Measurements from ENCODE around the gene SSBP2.

SSBP2 gene

DNA sequence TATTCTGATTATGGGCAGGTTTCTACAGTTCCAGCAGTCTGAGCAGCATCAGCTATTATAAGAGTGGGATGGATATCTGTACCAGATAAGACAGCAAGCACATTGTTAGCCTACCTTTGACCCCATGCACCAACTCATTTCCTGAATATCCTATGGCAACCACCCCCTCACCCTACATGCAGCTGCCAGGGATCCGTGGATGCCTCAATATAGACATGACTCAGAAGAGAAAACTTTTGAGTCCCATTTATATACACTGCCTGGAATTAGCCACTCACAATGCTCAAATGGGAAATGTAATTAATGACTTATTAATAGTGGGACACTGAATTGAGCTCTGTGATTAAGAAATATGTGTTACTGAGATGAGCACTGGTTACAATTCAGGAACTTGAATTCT, 124.4 kb downstream of the SSBP2 start:
- TF ChIP-seq CTCF (IDR thresholded peaks at IDR 0.05): no peak
- Histone ChIP-seq H3K4me3 (no peak overlapping the region), H3K27ac (no peak overlapping the region)
- no peak for DNase-seq (ENCODE audit: low spot score)

- no peak for DNase-seq (ENCODE audit: low spot score)
- no peak overlapping the region for H3K27ac ChIP-seq
- no peak overlapping the region for H3K4me3 ChIP-seq
- TF ChIP-seq CTCF (IDR thresholded peaks at IDR 0.05): no peak
Measured at GRCh38 chr5:81609810-81610375, 141.0 kb downstream of the SSBP2 start.

GRCh38 chr5:81608976-81609375, 141.9 kb downstream of the SSBP2 start:
- no peak for TF ChIP-seq CTCF (IDR thresholded peaks at IDR 0.05)
- H3K27ac ChIP-seq: no peak overlapping the region
- no peak overlapping the region for H3K4me3 ChIP-seq
- DNase-seq (ENCODE audit: low spot score): no peak

GRCh38 chr5:81607693-81608092, 143.2 kb downstream of the SSBP2 start:
- DNase-seq (ENCODE audit: low spot score): no peak
- Histone ChIP-seq H3K27ac (no peak overlapping the region), H3K4me3 (no peak overlapping the region)
- no peak for TF ChIP-seq CTCF (IDR thresholded peaks at IDR 0.05)

GRCh38 chr5:81606150-81606549, 144.7 kb downstream of the SSBP2 start:
- no peak for TF ChIP-seq CTCF (IDR thresholded peaks at IDR 0.05)
- H3K4me3 ChIP-seq: no peak overlapping the region

GRCh38 chr5:81605299-81605698, 145.6 kb downstream of the SSBP2 start:
- DNase-seq (ENCODE audit: low spot score): no peak
- Histone ChIP-seq H3K4me3 (no peak overlapping the region), H3K27ac (no peak overlapping the region)
- TF ChIP-seq CTCF (IDR thresholded peaks at IDR 0.05): no peak

More at GRCh38 chr5:81606150-81606549, 144.7 kb downstream of the SSBP2 start:
- DNase-seq (ENCODE audit: low spot score): no peak
- H3K27ac ChIP-seq: no peak overlapping the region

GRCh38 chr5:81604193-81604592, 146.7 kb downstream of the SSBP2 start:
- no peak for TF ChIP-seq CTCF (IDR thresholded peaks at IDR 0.05)
- Histone ChIP-seq H3K27ac (no peak overlapping the region), H3K4me3 (no peak overlapping the region)
- no peak for DNase-seq (ENCODE audit: low spot score)

All from coronary artery (tissue), 2 donors.